Medulla oblongata (tissue), 1 donor: ENCODE results near the gene FGD3.

Experiments
- DNase-seq: peaks from one replicate; pipeline ENCODE4 v3.0.0-alpha.2; 2015; ENCODE audit errors: extremely low spot score

FGD3 gene

DNA sequence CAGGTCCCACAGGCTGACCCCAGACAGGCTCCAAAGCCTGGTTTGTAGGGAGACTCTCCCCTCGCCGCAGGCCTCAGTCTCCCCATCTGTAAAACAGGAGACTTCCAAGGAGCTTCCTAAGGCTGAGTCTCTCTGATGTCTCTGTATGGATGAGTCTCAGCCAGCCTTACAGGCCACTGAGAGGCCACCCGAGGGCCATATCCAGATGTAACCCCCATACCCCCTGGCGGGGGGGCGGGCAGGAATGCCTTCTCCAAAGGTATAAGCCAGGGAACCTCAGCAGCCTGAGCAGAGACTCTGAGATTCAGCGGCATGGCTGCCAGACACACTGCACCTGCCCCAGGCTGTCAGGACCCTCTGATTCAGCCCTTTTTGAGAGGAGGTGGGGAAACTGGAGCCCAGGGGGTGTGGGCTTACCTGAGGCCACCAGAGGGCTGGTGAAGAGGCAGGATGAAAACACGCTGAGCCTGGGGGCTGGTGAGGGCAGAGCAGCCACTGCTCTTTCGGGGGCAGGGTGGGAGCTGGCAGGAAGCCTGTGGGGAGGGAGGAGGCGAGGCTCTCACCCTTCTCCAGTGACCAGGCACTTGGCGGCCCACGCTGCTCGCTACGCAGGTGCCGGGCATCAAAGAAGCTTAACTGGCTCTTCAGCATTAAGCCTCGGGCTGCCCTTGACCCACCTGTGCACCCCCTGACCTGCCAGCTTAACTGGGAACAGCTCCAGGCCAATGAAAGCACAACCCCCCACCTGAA, 105.6 kb downstream of the FGD3 start:
- no peak for DNase-seq

- DNase-seq = no peak
Measured at GRCh38 chr9:93053781-93054331, 106.5 kb downstream of the FGD3 start.

- no peak for DNase-seq
Measured at GRCh38 chr9:93054758-93055704, 107.7 kb downstream of the FGD3 start.

DNA sequence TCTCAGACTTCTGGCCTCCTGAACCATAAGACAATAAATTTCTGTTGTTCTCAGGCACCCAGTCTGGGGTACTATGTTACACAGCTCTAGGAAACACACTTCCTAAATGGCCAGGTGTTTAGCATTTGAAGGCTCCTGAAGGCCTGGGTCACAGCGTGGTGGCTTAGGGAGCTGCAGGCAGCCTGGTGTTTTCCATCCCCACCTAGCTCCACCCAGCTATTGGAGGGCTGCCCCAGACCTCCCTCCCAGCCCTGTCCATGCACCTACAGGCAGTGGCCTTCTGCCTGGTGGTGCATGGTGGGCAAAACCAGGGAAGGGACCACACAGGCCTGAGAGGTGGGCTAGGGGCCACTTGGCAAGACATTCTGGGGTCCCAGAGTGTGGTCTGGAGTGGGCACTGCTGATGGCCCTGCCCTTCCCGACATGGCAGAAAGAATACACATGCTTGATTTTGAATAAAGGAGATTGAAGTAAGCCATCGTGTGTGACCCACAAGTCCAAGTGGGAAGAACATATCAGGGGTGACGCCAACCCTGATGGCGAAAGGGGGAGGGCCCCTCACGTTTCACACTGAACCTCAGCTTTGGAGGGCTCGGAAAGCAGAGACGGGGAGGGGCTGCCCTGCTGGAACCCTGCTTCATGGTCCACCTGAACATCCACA, 109.8 kb downstream of the FGD3 start:
- DNase-seq = no peak

- DNase-seq = no peak
Measured at GRCh38 chr9:93057703-93058354, 110.5 kb downstream of the FGD3 start.

DNA sequence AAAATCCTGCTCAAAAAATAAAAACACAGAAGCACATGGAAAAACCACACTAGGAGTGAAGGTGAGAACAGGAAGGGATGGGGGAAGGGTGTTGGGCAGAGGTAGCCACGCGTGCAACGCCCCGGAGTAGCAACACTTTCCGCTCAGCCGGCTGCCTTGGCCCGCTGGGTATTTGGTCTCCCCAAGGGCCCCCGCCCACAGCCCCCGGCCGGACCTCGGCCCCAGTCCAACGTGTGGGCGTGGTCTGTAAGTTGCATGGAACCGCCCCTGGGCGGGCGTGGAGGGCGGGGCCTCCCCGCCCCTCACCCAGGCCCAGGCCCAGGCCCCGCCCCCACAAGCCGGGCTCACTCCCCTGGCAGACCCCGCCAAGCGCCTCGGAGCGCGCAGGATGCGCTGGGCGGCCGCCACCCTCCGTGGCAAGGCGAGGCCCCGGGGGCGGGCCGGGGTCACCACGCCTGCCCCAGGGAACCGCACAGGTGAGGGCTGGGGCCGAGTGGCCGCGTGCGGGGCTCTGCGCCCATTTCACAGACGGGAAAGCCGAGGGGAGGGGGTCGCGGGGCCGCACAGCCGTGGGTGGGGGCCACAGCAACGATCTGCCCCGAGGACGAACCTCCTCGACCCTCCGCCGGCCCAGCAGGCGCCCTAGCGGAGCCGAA, 111.2 kb downstream of the FGD3 start, which contains the start of gene SUSD3:
TSS of gene SUSD3 (plus strand) at position 347 of the 656 bp plus-strand sequence. CDS start at position 389, 42 bp downstream.
- DNase-seq = peak; percentile 56

DNA sequence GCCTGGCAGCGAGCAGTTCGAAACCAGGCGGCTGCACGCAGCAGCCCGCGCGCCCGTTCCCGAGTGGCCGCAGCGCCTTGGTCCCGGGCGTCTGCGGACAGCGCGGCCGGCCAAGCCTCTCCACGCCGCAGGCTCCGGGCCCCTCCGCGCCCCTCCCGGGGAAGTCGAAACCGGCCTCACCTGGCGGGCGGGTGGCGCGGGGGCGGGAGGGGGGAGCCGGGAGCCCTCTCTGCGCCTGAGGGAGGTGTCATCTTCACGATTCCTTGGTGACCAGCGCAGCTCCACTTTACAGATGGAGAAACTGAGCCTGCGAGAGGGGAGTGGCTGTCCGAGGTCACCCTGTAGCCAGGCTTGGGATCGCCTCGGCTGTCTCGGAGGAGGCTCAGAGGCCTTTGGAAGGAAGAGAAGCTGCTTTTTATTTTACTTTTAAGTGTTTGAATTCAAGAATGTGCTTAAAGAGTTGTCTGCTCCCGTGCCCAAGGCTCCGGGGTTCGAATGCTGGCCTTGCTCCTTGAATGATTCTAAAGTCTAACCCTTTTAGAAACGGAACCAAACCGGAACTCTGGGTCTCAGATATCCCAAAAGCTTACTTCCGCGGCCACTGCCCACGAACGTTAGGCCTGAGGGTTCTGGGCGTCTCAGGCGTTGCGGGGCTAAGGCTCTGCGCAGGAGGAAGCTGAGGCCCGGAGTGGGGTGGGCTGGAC, 111.8 kb downstream of the FGD3 start:
- peak; percentile 22 for DNase-seq

- DNase-seq = no peak
Measured at GRCh38 chr9:93059715-93060578, 112.6 kb downstream of the FGD3 start.

DNA sequence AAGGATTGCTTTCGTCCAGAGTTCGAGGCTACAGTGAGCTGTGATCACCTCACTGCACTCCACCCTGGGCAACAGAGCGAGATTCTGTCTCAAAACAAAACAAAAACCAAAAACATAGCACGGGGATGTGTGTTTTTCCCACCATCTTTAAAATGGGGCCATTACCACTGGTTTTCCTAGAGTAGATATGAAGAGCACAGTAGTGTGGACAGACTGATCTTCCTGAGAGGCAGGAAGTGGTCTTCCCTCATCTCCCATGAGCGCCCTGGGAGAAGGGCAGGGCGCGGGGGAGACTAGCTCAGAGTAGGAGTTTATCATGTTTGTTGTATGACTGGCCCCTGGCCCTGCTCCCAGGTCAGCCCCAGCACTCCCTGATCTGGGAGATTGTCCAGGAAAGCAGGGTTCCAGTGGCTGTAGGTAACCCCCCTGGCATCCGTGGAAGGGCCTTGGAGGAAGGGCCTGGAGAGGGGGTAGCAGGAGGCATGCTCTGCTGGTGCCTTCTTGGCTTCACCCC, 113.5 kb downstream of the FGD3 start:
- no peak for DNase-seq

DNA sequence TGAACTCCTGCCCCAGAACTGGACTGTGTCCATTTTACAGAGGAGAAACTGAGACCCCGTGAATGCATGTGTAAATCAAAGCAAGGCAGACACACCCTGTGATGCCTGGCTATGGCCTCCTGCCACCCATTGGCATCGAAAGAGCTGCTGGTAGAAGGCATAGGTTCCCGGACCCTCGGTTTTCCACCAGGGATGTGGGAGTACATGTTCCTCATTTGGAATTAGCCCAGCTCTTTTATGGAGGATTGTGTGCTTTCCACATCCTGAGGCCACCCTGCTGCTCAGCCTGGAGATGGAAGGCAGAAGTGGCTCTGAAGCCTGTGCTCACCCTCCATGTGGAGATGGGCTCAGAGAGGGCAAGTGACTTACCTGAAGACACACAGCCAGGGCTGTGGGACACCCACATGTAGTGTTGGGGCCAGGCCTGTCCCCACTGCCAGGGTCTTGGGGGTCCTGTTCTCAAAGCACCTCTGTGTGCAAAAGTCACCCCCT, 114.0 kb downstream of the FGD3 start:
- no peak for DNase-seq

- no peak for DNase-seq
Measured at GRCh38 chr9:93061791-93062763, 114.8 kb downstream of the FGD3 start.

GRCh38 chr9:93064392-93065134, 117.2 kb downstream of the FGD3 start:
- DNase-seq = peak; percentile 43

- peak; percentile 76 for DNase-seq
Measured at GRCh38 chr9:93065135-93065720, 117.9 kb downstream of the FGD3 start.

DNA sequence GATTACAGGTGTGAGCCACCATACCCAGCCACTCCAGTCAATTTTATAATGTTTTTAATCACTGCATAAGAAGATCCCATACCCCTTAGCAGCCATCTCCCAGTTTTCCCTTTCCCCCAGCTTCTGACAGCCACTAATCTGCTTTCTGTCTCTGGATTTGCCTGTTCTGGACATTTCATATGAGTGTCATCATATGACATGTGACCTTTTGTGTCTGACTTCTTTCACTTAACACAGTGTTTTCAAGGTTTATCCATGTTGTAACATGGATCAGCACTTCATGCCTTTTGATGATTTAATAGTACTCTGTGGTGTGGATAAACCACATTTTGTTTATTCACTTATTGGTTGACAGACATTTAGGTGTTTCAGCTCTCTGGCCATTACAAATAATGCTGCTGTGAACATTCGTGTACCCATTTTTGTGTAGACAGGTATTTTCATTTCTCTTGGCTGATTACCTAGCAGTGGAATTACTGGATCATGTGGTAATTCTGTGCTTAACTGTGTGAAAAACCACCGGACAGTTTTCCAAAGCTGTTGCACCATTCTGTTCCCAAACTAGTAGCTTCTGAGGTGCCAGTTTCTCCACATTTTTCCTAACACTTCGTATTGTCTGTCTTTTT, 119.8 kb downstream of the FGD3 start:
- DNase-seq = no peak

DNA sequence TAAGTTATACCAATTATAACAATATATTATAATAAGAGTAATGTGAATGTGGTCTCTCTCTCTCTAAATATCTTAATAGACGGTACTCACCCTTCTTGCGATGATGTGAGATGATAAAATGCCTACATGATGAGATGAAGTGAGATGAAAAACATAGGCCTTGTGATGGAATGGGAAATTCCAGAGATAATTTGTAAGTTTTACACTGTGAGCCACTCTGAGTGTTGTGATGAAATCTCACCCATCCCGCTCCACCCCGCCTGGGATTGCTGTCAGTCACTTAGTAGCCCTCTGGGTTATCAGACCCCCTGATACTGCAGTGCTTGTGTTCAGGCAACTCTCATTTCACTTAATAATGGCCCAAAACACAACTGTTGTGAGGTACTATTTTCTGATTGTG, 121.6 kb downstream of the FGD3 start:
- no peak for DNase-seq

DNA sequence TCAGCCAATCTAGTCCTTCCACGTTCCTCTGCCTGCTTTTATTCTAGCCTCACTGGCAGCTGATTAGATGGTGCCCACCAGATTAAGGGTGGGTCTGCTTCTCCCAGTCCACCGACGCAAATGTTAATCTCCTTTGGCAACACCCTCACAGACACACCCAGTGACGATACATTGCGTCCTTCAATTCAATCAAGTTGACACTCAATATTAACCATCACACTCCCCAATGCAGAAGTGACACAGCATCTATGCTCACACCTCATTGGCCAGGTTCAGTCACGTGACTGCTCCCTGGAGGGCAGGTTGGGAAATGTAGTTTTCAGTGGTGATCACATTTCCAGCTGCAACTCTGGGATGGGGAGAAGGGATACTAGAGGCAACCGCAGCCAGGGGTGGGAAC, 124.1 kb downstream of the FGD3 start:
- peak; percentile 17 for DNase-seq
